Kidney (tissue), 14 donors: ENCODE results near the gene KIAA1191. TPM values are rescaled to one million over a fixed set of nuclear protein-coding genes. Genes with fewer than 3 reads are reported as not detected.

Experiments
- DNase-seq, 5 donors: peaks; one replicate each; pipeline ENCODE4 v3.0.0-alpha.2; 2013 to 2020
- FAIRE-seq: peaks from 2 replicates; lab custom pipeline; 2012; peaks lifted over from hg19 to GRCh38; lab: Jason Lieb, UNC
- H3K27ac ChIP-seq, 2 donors: one replicate each; pipeline ENCODE4 v1.7.0; 2013; ENCODE audit warnings: low read depth in 2 of 2, low read length in 2 of 2, inconsistent platforms in 1 of 2
- H3K27me3 ChIP-seq: one replicate; pipeline ENCODE4 v1.7.1; 2013; ENCODE audit warnings: low read length, inconsistent platforms; ENCODE audit not compliant: control insufficient read depth, insufficient read depth
- H3K36me3 ChIP-seq, 3 donors: one replicate each; pipeline versions ENCODE4 v1.7.0 to v1.7.1; 2013; ENCODE audit warnings: low read length in 3 of 3, control low read depth in 1 of 3, inconsistent platforms in 1 of 3; ENCODE audit not compliant: insufficient read depth in 3 of 3, control insufficient read depth in 2 of 3
- H3K4me1 ChIP-seq, 3 donors: one replicate each; pipeline versions ENCODE4 v1.7.0 to v1.7.1; 2013; ENCODE audit warnings: low read length in 3 of 3, inconsistent platforms in 1 of 3, low read depth in 1 of 3; ENCODE audit not compliant: control insufficient read depth in 2 of 3, insufficient read depth in 2 of 3
- H3K4me3 ChIP-seq, 3 donors: one replicate each; pipeline versions ENCODE4 v1.7.0 to v1.8.1; 2013; ENCODE audit warnings: low read length in 3 of 3, control low read depth in 1 of 3, inconsistent platforms in 1 of 3
- H3K9ac ChIP-seq, 3 donors: one replicate each; pipeline versions ENCODE4 v1.7.0 to v1.7.1; 2013; ENCODE audit warnings: low read length in 3 of 3, control low read depth in 1 of 3, inconsistent platforms in 1 of 3
- H3K9me3 ChIP-seq, 3 donors: one replicate each; pipeline versions ENCODE4 v1.7.0 to v1.7.1; 2013; ENCODE audit warnings: low read length in 3 of 3, control low read depth in 1 of 3, inconsistent platforms in 1 of 3; ENCODE audit not compliant: control insufficient read depth in 2 of 3, insufficient read depth in 1 of 3
- intact Hi-C: fragments of 100-400 bp; cut with DNase I; formaldehyde crosslinking; loops from one replicate; pipeline ENCODE4 v1.11.1; 2022
- polyA plus RNA-seq: library from polyadenylated mRNA; stranded (reverse); fragments of 350-450 nt; fragmentation: Illumina TruSeq; extraction: RNeasy Lipid Tissue Mini Kit (QIAGEN cat#74804); gene quantifications from one replicate; pipeline ENCODE4 v1.2.3, GENCODE V29; 2014; ENCODE audit warnings: low read depth, low replicate concordance; ENCODE audit not compliant: insufficient read depth
- total RNA-seq: library from RNA; stranded (reverse); fragmentation: NEBNext Ultra II Directional; extraction: Animal tissue kit (Norgen Biotek cat#: 25700); gene quantifications from one replicate; pipeline ENCODE4 v1.2.1, GENCODE V29; 2021
- TF ChIP-seq, protein P1 (sequence below): IDR thresholded peaks from 3 replicates; pipeline ENCODE4 v1.5.1; 2012; ENCODE audit warnings: mild to moderate bottlenecking, moderate library complexity, borderline replicate concordance; ENCODE audit not compliant: insufficient read depth; ENCODE audit errors: extremely low read depth
- donor health status: control.
- donor health status: control.
- donor health status: control.
- donor health status: control.
- donor health status: control.
- donor health status: DM: yes; HTN: yes; CAD: no.
- donor health status: Normal renal cell carcinoma (clear cell type).

Gene KIAA1191
- total and polyA plus RNA-seq, 2 donors from 2014 or later, result 109 to 208 TPM

DNA sequence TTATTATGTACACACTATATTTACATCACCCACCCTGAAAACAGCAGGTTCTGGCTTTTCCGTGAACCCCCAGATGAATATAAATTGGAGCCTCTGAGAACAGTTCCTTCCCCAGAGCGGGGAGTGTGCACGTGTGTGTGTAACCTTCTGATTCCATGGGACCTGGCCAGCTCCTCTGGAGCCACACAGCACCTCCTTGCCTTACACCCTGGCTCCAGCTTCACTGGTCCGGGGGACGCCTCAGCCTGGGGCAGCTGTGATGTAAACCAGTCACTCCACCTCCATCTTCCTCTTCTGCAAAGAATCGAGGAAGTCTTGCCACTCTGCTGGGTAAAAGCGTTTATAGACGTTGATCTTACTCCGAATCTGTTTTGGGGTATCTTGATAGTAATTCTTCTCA is 22.4 kb upstream of the KIAA1191 start:
- no peak for FAIRE-seq
- no peak for DNase-seq
- H3K9ac ChIP-seq, result no peak overlapping the region
- peaks cover 0 to 15% (median 15%) of the 10 kb centered on the region in 3 donors for H3K36me3 ChIP-seq
- intact Hi-C loops, result no loop called here
- no peaks in the 10 kb centered on the region for H3K27me3 ChIP-seq
- TF ChIP-seq, protein P1, sequence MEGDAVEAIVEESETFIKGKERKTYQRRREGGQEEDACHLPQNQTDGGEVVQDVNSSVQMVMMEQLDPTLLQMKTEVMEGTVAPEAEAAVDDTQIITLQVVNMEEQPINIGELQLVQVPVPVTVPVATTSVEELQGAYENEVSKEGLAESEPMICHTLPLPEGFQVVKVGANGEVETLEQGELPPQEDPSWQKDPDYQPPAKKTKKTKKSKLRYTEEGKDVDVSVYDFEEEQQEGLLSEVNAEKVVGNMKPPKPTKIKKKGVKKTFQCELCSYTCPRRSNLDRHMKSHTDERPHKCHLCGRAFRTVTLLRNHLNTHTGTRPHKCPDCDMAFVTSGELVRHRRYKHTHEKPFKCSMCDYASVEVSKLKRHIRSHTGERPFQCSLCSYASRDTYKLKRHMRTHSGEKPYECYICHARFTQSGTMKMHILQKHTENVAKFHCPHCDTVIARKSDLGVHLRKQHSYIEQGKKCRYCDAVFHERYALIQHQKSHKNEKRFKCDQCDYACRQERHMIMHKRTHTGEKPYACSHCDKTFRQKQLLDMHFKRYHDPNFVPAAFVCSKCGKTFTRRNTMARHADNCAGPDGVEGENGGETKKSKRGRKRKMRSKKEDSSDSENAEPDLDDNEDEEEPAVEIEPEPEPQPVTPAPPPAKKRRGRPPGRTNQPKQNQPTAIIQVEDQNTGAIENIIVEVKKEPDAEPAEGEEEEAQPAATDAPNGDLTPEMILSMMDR, result no peak
- no peaks in the 10 kb centered on the region for H3K9me3 ChIP-seq
- H3K4me3 ChIP-seq, result no peak overlapping the region
- no peak overlapping the region for H3K27ac ChIP-seq
- peaks cover 0 to 8% (median 6%) of the 10 kb centered on the region in 3 donors for H3K4me1 ChIP-seq

DNA sequence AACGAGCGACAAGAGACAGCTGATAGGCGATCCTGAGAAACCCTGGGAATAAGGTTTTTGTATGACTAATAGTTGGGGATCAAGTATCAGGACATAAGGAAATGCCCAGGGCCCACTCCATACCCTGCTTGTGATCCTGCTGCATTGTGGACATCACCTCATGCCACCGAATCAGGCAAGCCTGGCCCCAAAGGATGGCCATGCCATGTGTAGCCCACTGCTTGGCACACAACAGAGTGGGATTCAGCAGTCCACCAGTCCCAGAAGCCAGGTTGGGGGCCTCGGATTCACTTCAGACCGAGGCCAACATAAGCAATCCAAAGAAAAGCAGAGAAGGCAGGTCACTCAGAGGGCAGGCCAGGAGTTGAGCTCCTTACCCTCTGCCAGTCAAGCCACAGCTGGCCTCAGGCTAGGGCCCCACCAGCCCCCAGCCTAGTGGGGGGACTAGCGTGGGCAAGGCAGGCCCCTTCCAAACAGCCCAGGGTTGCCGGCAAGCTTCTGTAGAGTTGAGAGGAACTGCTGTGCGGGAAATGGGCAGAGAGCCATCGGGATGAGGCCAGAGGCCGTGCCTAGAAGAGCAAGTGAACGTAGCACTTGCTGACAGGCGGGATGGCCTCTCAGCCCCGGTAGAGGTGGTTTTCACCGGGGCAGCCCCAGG is 21.8 kb upstream of the KIAA1191 start:
- FAIRE-seq (no peak), DNase-seq (no peak)
- no peaks in the 10 kb centered on the region for H3K27me3 ChIP-seq
- no peaks in the 10 kb centered on the region for H3K9me3 ChIP-seq
- H3K4me3 ChIP-seq, result no peak overlapping the region
- H3K9ac ChIP-seq, result no peak overlapping the region
- peaks cover 0 to 8% (median 6%) of the 10 kb centered on the region in 3 donors for H3K4me1 ChIP-seq
- intact Hi-C loops, result no loop called here
- no peak overlapping the region for H3K27ac ChIP-seq
- peaks cover 0 to 15% (median 15%) of the 10 kb centered on the region in 3 donors for H3K36me3 ChIP-seq
- TF ChIP-seq, protein P1, result no peak

DNA sequence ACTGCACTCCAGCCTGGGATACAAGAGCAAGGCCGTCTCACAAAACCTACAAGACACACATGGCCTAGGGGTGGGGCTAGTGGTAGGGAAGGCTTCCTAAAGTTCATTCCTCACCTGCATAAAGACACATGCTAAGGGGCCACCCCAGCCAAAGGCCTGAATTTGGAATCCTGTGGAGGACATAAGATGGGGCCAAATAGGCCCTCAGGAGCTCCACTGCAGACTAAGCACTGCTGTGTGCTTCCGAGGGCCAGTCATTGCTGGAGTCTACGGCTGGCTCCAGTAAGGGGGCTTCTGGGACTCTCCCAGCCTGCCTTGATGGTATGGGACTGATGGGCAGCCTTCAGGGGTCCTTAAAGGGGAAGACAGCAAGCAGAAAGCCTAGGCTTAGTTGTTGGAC is 21.2 kb upstream of the KIAA1191 start:
- Histone ChIP-seq H3K36me3 (peaks cover 0 to 15% (median 15%) of the 10 kb centered on the region in 3 donors), H3K27me3 (no peaks in the 10 kb centered on the region), H3K4me3 (no peak overlapping the region), H3K4me1 (peaks cover 0 to 5% (median 5%) of the 10 kb centered on the region in 3 donors), H3K9ac (no peak overlapping the region), H3K27ac (no peak overlapping the region), H3K9me3 (no peaks in the 10 kb centered on the region)
- intact Hi-C loops, result no loop called here
- no peak for DNase-seq
- no peak for FAIRE-seq
- TF ChIP-seq, protein P1, result no peak
